HepG2 (cell line): ENCODE measurements around the gene CHEK1. TPM values are rescaled to one million over a fixed set of nuclear protein-coding genes. Genes with fewer than 3 reads are reported as not detected.
A peak's percentile ranks its signal among the peaks of the same experiment; 100 is the strongest.

Source experiments
- ATAC-seq: fragments of 200-7000 bp; cut with Tn5 transposase; 3 replicates; pipeline ENCODE4 v1.9.1; 2020; ENCODE audit warnings: mild to moderate bottlenecking, moderate library complexity
- BruUV-seq: library from RNA; stranded (reverse); fragments of 400-500 nt; replicated peaks from 2 replicates; lab custom pipeline; 2021; lab: Mats Ljungman, UMichigan
- CTCF ChIA-PET: fragments of 300-600 bp; formaldehyde crosslinking; extraction: SDS; loops from one replicate; lab custom pipeline; 2021; ENCODE audit warnings: low total read pairs, inconsistent platforms, low intra/inter-chr PET ratio; lab: Yijun Ruan, JAX
- POLR2A ChIA-PET: fragments of 350-600 bp; sonication (Branson Sonifier 250); formaldehyde crosslinking; loops from one replicate; lab custom pipeline; 2020; ENCODE audit warnings: antibody characterized with exemption, inconsistent platforms; lab: Yijun Ruan, JAX
- DNase-seq: peaks from one replicate; pipeline ENCODE4 v3.0.0-alpha.2; 2015; ENCODE audit warnings: low spot score
- FAIRE-seq: peaks from 3 replicates; lab custom pipeline; 2011; peaks lifted over from hg19 to GRCh38; lab: Jason Lieb, UNC
- H2AFZ ChIP-seq: one replicate; pipeline ENCODE4 v1.6.1; 2011; ENCODE audit warnings: low read length, inconsistent platforms
- H3K27ac ChIP-seq: fragments of 300-600 bp; 3 replicates; pipeline ENCODE4 v1.8.0; 2011; ENCODE audit warnings: mixed run types, mild to moderate bottlenecking, mixed read lengths, low read length, inconsistent platforms; ENCODE audit not compliant: insufficient read depth; ENCODE audit errors: extremely low read length
- H3K27me3 ChIP-seq, 2 experiments: fragments of 200-600 bp in 1 of 2; 2 replicates in 1 of 2; 3 replicates in 1 of 2; pipeline versions ENCODE4 v1.6.0 to v1.8.0; 2011; ENCODE audit warnings: low read length in 2 of 2, mild to moderate bottlenecking in 2 of 2, moderate library complexity in 2 of 2, inconsistent platforms in 1 of 2; ENCODE audit not compliant: insufficient read depth in 2 of 2, control insufficient read depth in 1 of 2
- H3K36me3 ChIP-seq, 2 experiments: fragments of 200-600 bp in 1 of 2; replicated peaks in 1 of 2; 2 replicates in 1 of 2; 3 replicates in 1 of 2; pipeline versions ENCODE4 v1.5.1 to v1.8.0; 2011; ENCODE audit warnings: low read length in 2 of 2, inconsistent platforms in 1 of 2; ENCODE audit not compliant: insufficient read depth in 2 of 2, control insufficient read depth in 1 of 2
- H3K4me1 ChIP-seq: 2 replicates; pipeline ENCODE4 v1.5.1; 2012; ENCODE audit warnings: low read length, inconsistent platforms; ENCODE audit not compliant: insufficient read depth
- H3K4me2 ChIP-seq: 2 replicates; pipeline ENCODE4 v1.6.0; 2011; ENCODE audit warnings: low read depth, low read length, inconsistent platforms
- H3K4me3 ChIP-seq, 3 experiments: fragments of 200-600 bp in 1 of 3; sonication (generic), shearing (Covaris generic) in 1 of 3; replicated peaks in 1 of 3; 2 replicates each; pipeline ENCODE4 v1.5.1; 2011 to 2016; ENCODE audit warnings: low read length in 3 of 3, inconsistent platforms in 2 of 3, low read depth in 2 of 3, mild to moderate bottlenecking in 2 of 3, control low read depth in 1 of 3, mixed read lengths in 1 of 3; ENCODE audit not compliant: insufficient read depth in 1 of 3
- H3K79me2 ChIP-seq: one replicate; pipeline ENCODE4 v1.6.1; 2011; ENCODE audit warnings: low read length, inconsistent platforms; ENCODE audit not compliant: insufficient read depth
- H3K9ac ChIP-seq: 2 replicates; pipeline ENCODE4 v1.6.0; 2011; ENCODE audit warnings: mild to moderate bottlenecking, low read depth, low read length, inconsistent platforms; ENCODE audit not compliant: insufficient read depth
- H3K9me3 ChIP-seq: 2 replicates; pipeline ENCODE4 v1.5.1; 2012; ENCODE audit warnings: mild to moderate bottlenecking, low read length
- H4K20me1 ChIP-seq: 2 replicates; pipeline ENCODE4 v1.6.0; 2011; ENCODE audit warnings: inconsistent platforms, mild to moderate bottlenecking, low read length, moderate library complexity; ENCODE audit not compliant: insufficient read depth
- CBX1 ChIP-seq: IDR thresholded peaks from one replicate; pipeline ENCODE4 v1.6.1; 2016; ENCODE audit warnings: antibody characterized with exemption, low read depth
- GATA4 ChIP-seq: sonication (generic); IDR thresholded peaks from 2 replicates; pipeline ENCODE4 v1.6.1; 2016; ENCODE audit warnings: antibody characterized with exemption, low read depth, borderline replicate concordance
- GLI4 ChIP-seq: sonication (generic); formaldehyde crosslinking; IDR thresholded peaks from 2 replicates; pipeline ENCODE4 v1.5.1; 2020; ENCODE audit warnings: missing genetic modification reagents, mild to moderate bottlenecking, moderate library complexity, borderline replicate concordance
- HDAC6 ChIP-seq: fragments of 200-600 bp; sonication (generic); IDR thresholded peaks from 2 replicates; pipeline ENCODE4 v1.7.0; 2017; ENCODE audit warnings: mild to moderate bottlenecking, antibody characterized with exemption, low read length, low read depth
- HMGA1 ChIP-seq: sonication (generic); formaldehyde crosslinking; conservative IDR thresholded peaks from 2 replicates; pipeline ENCODE4 v1.4.0; 2020; ENCODE audit warnings: missing genetic modification reagents
- MNT ChIP-seq: fragments of 450-650 bp; IDR thresholded peaks from 2 replicates; pipeline ENCODE4 v1.6.1; 2016
- MYC ChIP-seq: sonication (generic); formaldehyde crosslinking; IDR thresholded peaks from 2 replicates; pipeline ENCODE4 v1.9.0; 2021; ENCODE audit warnings: missing genetic modification reagents, borderline replicate concordance
- NFE2L2 ChIP-seq: fragments of 150-350 bp; IDR thresholded peaks from 2 replicates; pipeline ENCODE4 v1.6.1; 2014; ENCODE audit warnings: low read length
- NPAS2 ChIP-seq: sonication (generic); formaldehyde crosslinking; IDR thresholded peaks from 2 replicates; pipeline ENCODE4 v1.8.0; 2022; ENCODE audit warnings: mild to moderate bottlenecking, missing genetic modification reagents, borderline replicate concordance
- NR0B2 ChIP-seq: sonication (generic); formaldehyde crosslinking; IDR thresholded peaks from 2 replicates; pipeline ENCODE4 v1.4.0; 2020; ENCODE audit warnings: mild to moderate bottlenecking, missing genetic modification reagents
- PPARG ChIP-seq: conservative IDR thresholded peaks from 2 replicates; pipeline ENCODE4 v1.6.1; 2016; ENCODE audit warnings: missing biosample characterization, missing genetic modification reagents
- RFX5 ChIP-seq: IDR thresholded peaks from 2 replicates; pipeline ENCODE4 v1.6.1; 2011; ENCODE audit warnings: low read depth, low read length, improper control_type of control experiment
- ZBTB43 ChIP-seq: sonication (generic); formaldehyde crosslinking; conservative IDR thresholded peaks from 2 replicates; pipeline ENCODE4 v1.4.0; 2020; ENCODE audit warnings: missing genetic modification reagents
- ZFX ChIP-seq: sonication (generic); formaldehyde crosslinking; IDR thresholded peaks from 2 replicates; pipeline ENCODE4 v1.4.0; 2020; ENCODE audit warnings: mild to moderate bottlenecking, low read depth, missing genetic modification reagents, moderate library complexity
- ZMYM2 ChIP-seq: sonication (generic); formaldehyde crosslinking; IDR thresholded peaks from 2 replicates; pipeline ENCODE4 v1.8.0; 2022; ENCODE audit warnings: mild to moderate bottlenecking, missing genetic modification reagents
- ZNF12 ChIP-seq: sonication (generic); formaldehyde crosslinking; IDR thresholded peaks from 2 replicates; pipeline ENCODE4 v1.5.0; 2020; ENCODE audit warnings: missing genetic modification reagents
- ZNF232 ChIP-seq: sonication (generic); formaldehyde crosslinking; IDR thresholded peaks from 2 replicates; pipeline ENCODE4 v1.4.0; 2020; ENCODE audit warnings: missing genetic modification reagents, borderline replicate concordance
- ZNF558 ChIP-seq: sonication (generic); formaldehyde crosslinking; IDR thresholded peaks from 2 replicates; pipeline ENCODE4 v1.9.0; 2022; ENCODE audit warnings: mild to moderate bottlenecking, missing genetic modification reagents, borderline replicate concordance
- ZNF598 ChIP-seq: sonication (generic); formaldehyde crosslinking; IDR thresholded peaks from 2 replicates; pipeline ENCODE4 v1.5.1; 2020; ENCODE audit warnings: mild to moderate bottlenecking, missing genetic modification reagents, borderline replicate concordance
- WGBS: methylation state at CpG from one replicate; pipeline ENCODE4 v1.1.6; 2017; ENCODE audit warnings: low lambda C conversion rate; 5-methylcytosine and 5-hydroxymethylcytosine counted together
- in situ Hi-C: cut with HindIII; loops from 2 replicates; pipeline ENCODE4 v1.10.0; 2017; ENCODE audit warnings: low pct_unique_long_range_greater_than_20kb; ENCODE audit not compliant: extremely low pct_ligation_motif_present
- intact Hi-C: fragments of 100-400 bp; cut with micrococcal nuclease; formaldehyde crosslinking; loops from one replicate; pipeline ENCODE4 v1.10.0; 2022; ENCODE audit not compliant: unreplicated experiment
- polyA plus RNA-seq, 8 experiments: library from polyadenylated mRNA; depleted of rRNA in 3 of 8; stranded (reverse) in 7 of 8; unstranded in 1 of 8; fragments of >200 nt; fragmentation: Illumina TruSeq in 4 of 8; extraction: Trizol in 4 of 8; gene quantifications; 2 replicates each; pipeline versions ENCODE4 v1.2.1 to v1.2.3, GENCODE V29; 2011 to 2016; ENCODE audit warnings: low read depth in 4 of 8, missing spikeins in 1 of 8, mixed read lengths in 1 of 8; ENCODE audit not compliant: insufficient read depth in 1 of 8
- total RNA-seq, 5 experiments: library from RNA; depleted of rRNA; stranded (reverse); fragments of >200 nt; fragmentation: Illumina TruSeq; extraction: Trizol; gene quantifications; 2 replicates each; pipeline ENCODE4 v1.2.3, GENCODE V29; 2016; ENCODE audit warnings: low read depth in 1 of 5

Gene CHEK1
- total and polyA plus RNA-seq, 2 of the 13 experiments (the other 11 are each of a cell fraction or from before 2014, with no cell fraction given): 17.8 to 83.2 TPM

GRCh38 chr11:125701858-125702621 lies 77.1 kb downstream of the CHEK1 start:
- Histone ChIP-seq H3K4me1 (no peaks in the 10 kb centered on the region), H3K4me3 (no peak overlapping the region), H3K79me2 (no peaks in the 10 kb centered on the region), H3K9me3 (no peaks in the 10 kb centered on the region), H3K36me3 (no peaks in the 10 kb centered on the region), H4K20me1 (no peaks in the 10 kb centered on the region), H3K4me2 (peak overlapping the region; percentile 27; the same call in 1 of the 2 replicates), H3K27me3 (peaks cover 0 to 21% of the 10 kb centered on the region in 2 experiments; a peak in 3 of 5 replicates), H3K9ac (no peak overlapping the region), H3K27ac (no peak overlapping the region), H2AFZ (no peak overlapping the region)
- TF ChIP-seq MYC (no peak), HMGA1 (no peak), NR0B2 (CRISPR knock-in tag) (no peak), ZNF598 (CRISPR knock-in tag) (no peak), ZBTB43 (no peak), ZNF558 (CRISPR knock-in tag) (no peak), PPARG (CRISPR knock-in tag) (no peak), NPAS2 (CRISPR knock-in tag) (no peak), RFX5 (no peak), MNT (no peak), ZNF232 (no peak), CBX1 (no peak), HDAC6 (no peak), ZMYM2 (no peak), GATA4 (no peak), GLI4 (CRISPR knock-in tag) (no peak), NFE2L2 (no peak), ZNF12 (CRISPR knock-in tag) (no peak), ZFX (no peak)
- intact Hi-C loops: no loop called here
- ChIA-PET CTCF (no interaction called here), POLR2A (no interaction called here)
- DNase-seq (no peak), FAIRE-seq (no peak), ATAC-seq (no peak; the same call in 1 of the 3 replicates)
- in situ Hi-C loops: no loop called here
- BruUV-seq: no TSS peak
- WGBS: 0% methylated on average over 3 of the region's 6 CpGs
